Measurements from ENCODE around the gene RNGTT.
A peak's percentile ranks its signal among the peaks of the same experiment; 100 is the strongest.
"Not testable (repeated sequence)": the region's sequence is repeated elsewhere in the genome, so short reads cannot be mapped to it uniquely, and the experiment has no call there.

The RNGTT gene

GRCh38 chr6:88963139-88964090 lies at the start of gene RNGTT:
RNGTT (minus strand) TSS chr6:88963618; CDS start chr6:88963409, 209 bp downstream.
- DNase-seq = peak; percentile 98

- DNase-seq = no peak
These were observed 48.0 kb upstream of the RNGTT start for GRCh38 chr6:89011436-89011835.

GRCh38 chr6:89010825-89011224 lies 47.4 kb upstream of the RNGTT start:
- no peak for DNase-seq

GRCh38 chr6:89009624-89010059 lies 46.2 kb upstream of the RNGTT start:
- DNase-seq = no peak

- DNase-seq = no peak
These were observed 45.5 kb upstream of the RNGTT start for GRCh38 chr6:89008815-89009374.

- no peak for DNase-seq
These were observed 44.8 kb upstream of the RNGTT start for GRCh38 chr6:89008001-89008814.

GRCh38 chr6:89007209-89008000 lies 44.0 kb upstream of the RNGTT start:
- peak; percentile 40 for DNase-seq

GRCh38 chr6:89002523-89002922 lies 39.1 kb upstream of the RNGTT start:
- no peak for DNase-seq

GRCh38 chr6:88997327-88997726 lies 33.9 kb upstream of the RNGTT start:
- no peak for DNase-seq

GRCh38 chr6:88992741-88993552 lies 29.5 kb upstream of the RNGTT start:
- DNase-seq = no peak

- no peak for DNase-seq
These were observed 25.8 kb upstream of the RNGTT start for GRCh38 chr6:88989215-88989614.

- DNase-seq = no peak
These were observed 24.5 kb upstream of the RNGTT start for GRCh38 chr6:88987922-88988321.

GRCh38 chr6:88985901-88986300 lies 22.5 kb upstream of the RNGTT start:
- no peak for DNase-seq

- no peak for DNase-seq
These were observed 21.2 kb upstream of the RNGTT start for GRCh38 chr6:88984606-88985005.

- no peak for DNase-seq
These were observed 20.7 kb upstream of the RNGTT start for GRCh38 chr6:88984152-88984551.

- DNase-seq = no peak
These were observed 20.1 kb upstream of the RNGTT start for GRCh38 chr6:88983532-88983931.

GRCh38 chr6:88983129-88983528 lies 19.7 kb upstream of the RNGTT start:
- DNase-seq = not testable (repeated sequence)

GRCh38 chr6:88982720-88983119 lies 19.3 kb upstream of the RNGTT start:
- DNase-seq = peak; percentile 68

- DNase-seq = no peak
These were observed 12.0 kb upstream of the RNGTT start for GRCh38 chr6:88975369-88975768.

- DNase-seq = peak; percentile 59
These were observed 9.3 kb upstream of the RNGTT start for GRCh38 chr6:88972504-88973423.

All from NCI-H1105 treated with DMSO at 0.1 percent for 48 hours (cell line).